HG03520 (cell line): ENCODE measurements around the gene DERL3.
"Not testable (repeated sequence)": the region's sequence is repeated elsewhere in the genome, so short reads cannot be mapped to it uniquely, and the experiment has no call there.

Experiments
- ATAC-seq: cut with Tn5 transposase; IDR thresholded peaks from one replicate; pipeline ENCODE4 v1.9.1; 2021; ENCODE audit warnings: mild to moderate bottlenecking, moderate library complexity; ENCODE audit not compliant: unreplicated experiment

The DERL3 gene

DNA sequence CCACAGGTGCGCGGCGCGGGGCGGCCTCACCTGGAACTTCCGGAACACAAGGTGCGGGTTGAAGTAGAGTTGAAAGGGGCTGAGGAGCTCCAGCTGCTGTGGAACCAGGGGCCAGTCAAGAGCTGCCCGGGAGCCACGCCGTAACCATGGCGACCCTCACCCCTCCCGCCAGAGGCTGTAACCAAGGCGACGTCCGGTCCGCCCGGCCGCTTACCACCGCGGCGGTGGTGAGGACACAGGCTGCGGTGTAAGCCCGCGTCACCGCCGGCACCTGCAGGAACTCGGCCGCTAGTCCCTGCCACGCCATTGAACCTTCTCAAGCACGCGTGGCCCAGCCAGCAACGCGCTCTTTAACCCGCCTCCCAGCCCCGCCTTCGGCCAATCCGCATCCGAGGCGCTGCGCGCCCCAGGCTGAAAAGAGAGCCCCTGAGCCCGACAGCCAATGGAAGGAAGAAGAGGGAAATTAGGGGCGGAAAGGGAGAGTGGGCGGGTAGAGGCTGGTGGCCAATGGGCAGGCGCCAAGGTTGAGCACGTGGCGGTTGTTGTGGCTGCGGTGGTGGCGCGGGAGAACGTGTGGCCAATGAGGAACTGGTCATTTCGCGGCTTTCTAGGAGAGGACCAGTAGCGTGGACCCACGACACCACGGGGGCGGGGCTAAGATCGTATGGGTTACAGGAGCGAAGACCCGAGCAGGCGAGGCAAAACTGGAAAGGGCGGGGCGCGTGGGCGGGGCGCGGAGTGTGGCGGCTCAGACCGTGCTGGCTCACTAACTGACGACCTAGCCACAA, at the start of gene DERL3:
DERL3 (minus strand) TSS at position 326 of the 788 bp plus-strand sequence; CDS start at position 307, 19 bp downstream.
- ATAC-seq = peak; percentile 78

GRCh38 chr22:23884140-23884539, 45.3 kb upstream of the DERL3 start:
- no peak for ATAC-seq

DNA sequence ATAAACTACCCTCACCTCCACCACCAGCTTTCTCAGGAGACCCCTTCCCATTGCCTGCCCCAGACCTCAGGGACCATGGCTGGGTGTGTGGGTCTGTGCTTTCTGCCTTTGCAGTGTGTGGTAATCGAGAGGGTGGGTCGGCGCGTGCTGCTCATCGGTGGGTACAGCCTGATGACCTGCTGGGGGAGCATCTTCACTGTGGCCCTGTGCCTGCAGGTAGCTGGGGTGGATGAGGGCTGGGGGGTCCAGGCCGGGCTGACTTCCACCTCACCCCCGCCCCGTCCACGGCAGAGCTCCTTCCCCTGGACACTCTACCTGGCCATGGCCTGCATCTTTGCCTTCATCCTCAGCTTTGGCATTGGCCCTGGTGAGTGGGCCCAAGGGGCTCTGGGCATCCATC, 44.9 kb upstream of the DERL3 start:
- ATAC-seq = no peak

- no peak for ATAC-seq
Measured at GRCh38 chr22:23882370-23882769, 43.6 kb upstream of the DERL3 start.

DNA sequence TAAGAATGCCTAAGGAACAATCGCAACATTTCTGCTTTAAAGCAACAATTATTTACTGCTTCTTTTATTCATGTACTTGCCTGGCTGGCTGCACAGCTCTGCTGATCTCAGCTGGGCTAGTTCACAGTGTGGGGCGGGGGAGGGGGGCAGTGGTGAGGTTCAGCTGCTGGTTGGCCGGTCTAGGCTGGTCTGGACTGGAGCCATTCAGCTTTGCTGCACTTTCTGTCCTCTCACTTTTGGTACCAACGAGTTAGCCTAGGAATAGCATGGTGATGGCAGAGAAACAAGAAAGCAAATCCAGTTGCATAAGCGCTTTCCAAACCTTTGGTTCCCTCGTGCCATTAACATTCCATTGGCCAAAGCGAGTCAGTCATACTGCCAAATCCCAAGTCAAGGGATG, 39.4 kb upstream of the DERL3 start:
- no peak for ATAC-seq

GRCh38 chr22:23877566-23877965, 38.8 kb upstream of the DERL3 start:
- no peak for ATAC-seq

GRCh38 chr22:23875801-23876200, 37.0 kb upstream of the DERL3 start:
- ATAC-seq = no peak

GRCh38 chr22:23874871-23875270, 36.1 kb upstream of the DERL3 start:
- ATAC-seq = no peak

- no peak for ATAC-seq
Measured at GRCh38 chr22:23868580-23868979, 29.8 kb upstream of the DERL3 start.

DNA sequence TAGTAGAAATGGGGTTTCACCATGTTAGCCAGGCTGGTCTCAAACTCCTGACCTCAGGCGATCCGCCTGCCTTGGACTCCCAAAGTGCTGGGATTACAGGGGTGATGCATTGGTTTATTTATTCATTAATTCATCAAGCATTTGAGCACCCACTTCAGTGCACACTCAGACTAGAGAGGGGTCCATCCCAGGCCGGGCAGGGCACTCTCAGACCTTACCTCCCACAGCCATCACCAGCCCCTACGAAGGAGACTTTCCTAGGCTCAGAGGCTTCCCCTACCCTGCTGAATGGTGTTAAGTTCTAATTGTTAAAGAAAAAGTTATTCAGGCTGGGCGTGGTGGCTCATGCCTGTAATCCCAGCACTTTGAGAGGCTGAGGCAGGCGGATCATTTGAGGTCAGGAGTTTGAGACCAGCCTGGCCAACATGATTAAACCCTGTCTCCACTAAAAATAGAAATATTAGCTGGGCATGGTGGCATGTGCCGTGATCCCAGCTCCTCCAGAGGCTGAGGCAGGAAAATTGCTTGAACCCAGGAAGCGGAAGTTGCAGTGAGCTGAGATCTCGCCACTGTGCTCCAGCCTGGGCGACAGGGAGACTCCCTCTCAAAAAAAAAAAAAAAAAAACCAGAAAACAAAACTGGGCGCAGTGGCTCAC, 25.8 kb upstream of the DERL3 start:
- ATAC-seq = not testable (repeated sequence)

DNA sequence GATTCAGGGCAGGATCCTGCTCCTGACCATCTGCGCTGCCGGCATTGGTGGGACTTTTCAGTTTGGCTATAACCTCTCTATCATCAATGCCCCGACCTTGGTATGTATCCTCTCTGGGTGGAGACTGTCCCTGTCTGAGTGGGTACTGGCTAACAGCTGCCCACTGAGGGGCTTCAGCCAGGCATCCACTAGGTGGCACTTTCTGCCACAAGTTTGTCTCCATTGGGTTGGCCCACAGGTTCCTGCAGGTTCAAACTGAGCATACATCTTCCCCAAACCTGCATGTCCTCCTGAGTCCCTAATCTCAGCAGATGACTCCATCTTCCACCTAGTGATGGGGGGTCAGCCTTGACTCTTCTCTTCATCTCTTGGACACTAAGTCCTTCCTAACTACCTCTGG, 23.3 kb upstream of the DERL3 start:
- no peak for ATAC-seq

- ATAC-seq = not testable (repeated sequence)
Measured at GRCh38 chr22:23860187-23860586, 21.4 kb upstream of the DERL3 start.

GRCh38 chr22:23859201-23859600, 20.4 kb upstream of the DERL3 start:
- ATAC-seq = no peak

DNA sequence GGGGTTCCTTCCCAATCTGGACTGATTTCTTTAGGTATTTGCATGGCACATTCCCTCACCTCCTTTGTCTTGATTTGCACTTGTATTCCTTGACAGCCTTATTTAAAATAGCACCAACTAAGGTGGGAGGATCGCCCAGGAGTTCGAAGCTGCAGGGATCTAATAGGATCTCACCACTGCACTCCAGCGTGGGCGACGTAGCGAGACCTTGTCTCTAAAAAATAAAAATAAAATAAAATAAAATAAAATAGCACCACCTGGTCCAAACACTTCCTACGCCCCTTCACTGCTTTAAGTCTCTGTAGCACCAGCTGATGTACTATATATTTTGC, 19.6 kb upstream of the DERL3 start:
- ATAC-seq = no peak

GRCh38 chr22:23857606-23858483, 19.0 kb upstream of the DERL3 start, which contains the start of gene SLC2A11:
TSS of gene SLC2A11 (plus strand) at chr22:23857875. CDS start at chr22:23858000, 125 bp downstream.
- ATAC-seq = peak; percentile 88

GRCh38 chr22:23856721-23857605, 18.2 kb upstream of the DERL3 start:
- peak; percentile 12 for ATAC-seq

- no peak for ATAC-seq
Measured at GRCh38 chr22:23850136-23850611, 11.4 kb upstream of the DERL3 start.

DNA sequence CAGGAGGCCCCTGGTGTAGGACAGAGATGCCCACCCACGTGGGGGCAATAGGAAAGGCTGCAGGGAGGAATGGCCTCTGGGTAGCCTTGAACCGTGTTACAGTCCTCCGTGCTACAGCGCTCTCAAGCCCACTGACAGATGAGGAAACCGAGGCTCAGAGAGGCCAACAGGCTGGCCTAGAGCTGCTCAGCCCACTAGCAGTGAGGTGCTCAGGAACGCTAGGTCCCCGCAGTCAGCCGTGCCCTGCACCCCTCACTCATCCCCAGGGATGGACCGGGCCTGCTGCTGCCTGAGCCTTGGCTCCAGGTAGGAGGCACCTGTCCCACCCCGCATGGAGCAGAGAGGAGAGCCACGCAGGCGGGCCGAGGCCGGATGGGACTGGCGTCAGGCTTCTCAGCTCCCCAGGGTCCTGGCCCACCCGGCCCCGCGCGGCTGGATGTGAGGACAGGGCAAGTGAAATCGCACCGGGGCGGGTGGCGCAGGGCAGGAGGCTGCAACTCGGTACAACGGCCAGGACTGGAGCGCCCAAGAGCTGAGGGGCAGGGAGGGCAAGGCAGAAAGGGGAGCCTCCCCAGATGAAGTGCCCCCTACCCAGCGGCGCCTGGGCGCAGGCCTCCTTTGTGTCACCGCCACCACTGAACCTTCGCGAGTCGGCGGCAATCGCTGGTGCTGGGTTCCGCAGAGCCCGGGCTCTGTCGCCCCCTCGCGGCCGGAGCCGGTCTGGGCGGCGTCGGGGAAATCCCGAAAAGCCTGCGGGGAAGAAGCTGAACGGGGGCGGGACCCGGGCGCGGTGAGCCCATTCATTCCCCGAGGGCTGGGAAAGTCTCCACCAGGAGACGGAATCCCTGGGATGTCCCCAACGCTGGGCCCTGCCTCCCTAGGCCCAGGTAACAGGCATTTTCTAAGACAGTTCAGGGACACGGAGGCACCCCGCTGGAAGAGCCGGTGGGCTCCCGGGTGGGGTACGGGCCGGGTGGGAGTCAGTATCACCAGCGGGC, 10.5 kb upstream of the DERL3 start:
- no peak for ATAC-seq
